Neural cell (in vitro differentiated cells): ENCODE data around the gene SCD. TPM values are rescaled to one million over a fixed set of nuclear protein-coding genes. Genes with fewer than 3 reads are reported as not detected.

Experiments used
- H2AFZ ChIP-seq: fragments of 200-600, 300-800 bp; sonication (generic), shearing (Covaris generic); 2 replicates; pipeline ENCODE4 v1.6.0; 2014; ENCODE audit warnings: low read depth, mild to moderate bottlenecking, antibody characterized with exemption, low read length, moderate library complexity
- H3F3A ChIP-seq: fragments of 200-600 bp; shearing (Covaris generic); 2 replicates; pipeline ENCODE4 v1.6.1; 2016; ENCODE audit warnings: mild to moderate bottlenecking, moderate library complexity, mixed read lengths, antibody characterized with exemption, low read length; ENCODE audit not compliant: insufficient read depth, poor library complexity, severe bottlenecking
- H3K27ac ChIP-seq: fragments of 200-600, 300-800 bp; sonication (generic), shearing (Covaris generic); 2 replicates; pipeline ENCODE4 v1.5.1; 2014; ENCODE audit warnings: mild to moderate bottlenecking, low read length, moderate library complexity
- H3K27me3 ChIP-seq: fragments of 300-800, 200-600 bp; sonication (generic), shearing (Covaris generic); 2 replicates; pipeline ENCODE4 v1.6.0; 2014; ENCODE audit warnings: mild to moderate bottlenecking, low read depth, low read length, moderate library complexity; ENCODE audit not compliant: insufficient read depth
- H3K36me3 ChIP-seq: fragments of 300-800, 200-600 bp; sonication (generic), shearing (Covaris generic); 2 replicates; pipeline ENCODE4 v1.5.1; 2014; ENCODE audit warnings: mild to moderate bottlenecking, antibody characterized with exemption, low read length, moderate library complexity; ENCODE audit not compliant: insufficient read depth
- H3K4me2 ChIP-seq: fragments of 300-800, 200-600 bp; sonication (generic), shearing (Covaris generic); 2 replicates; pipeline ENCODE4 v1.6.0; 2014; ENCODE audit warnings: mild to moderate bottlenecking, low read length
- H3K4me3 ChIP-seq: fragments of 300-800, 200-600 bp; sonication (generic), shearing (Covaris generic); 2 replicates; pipeline ENCODE4 v1.5.1; 2014; ENCODE audit warnings: mild to moderate bottlenecking, low read length, moderate library complexity
- H3K79me2 ChIP-seq: fragments of 200-600 bp; shearing (Covaris generic); replicated peaks from 2 replicates; pipeline ENCODE4 v1.6.0; 2014; ENCODE audit warnings: mild to moderate bottlenecking, low read length, moderate library complexity; ENCODE audit not compliant: insufficient read depth
- H3K9ac ChIP-seq: fragments of 300-800, 200-600 bp; sonication (generic), shearing (Covaris generic); 2 replicates; pipeline ENCODE4 v1.6.1; 2016; ENCODE audit warnings: mild to moderate bottlenecking, low read length, mixed read lengths
- H3K9me2 ChIP-seq: fragments of 200-600 bp; shearing (Covaris generic); 2 replicates; pipeline ENCODE4 v1.6.1; 2016; ENCODE audit warnings: mild to moderate bottlenecking, low read length, mixed read lengths; ENCODE audit not compliant: insufficient read depth
- H3K9me3 ChIP-seq: fragments of 200-600, 300-800 bp; sonication (generic), shearing (Covaris generic); 2 replicates; pipeline ENCODE4 v1.6.1; 2016; ENCODE audit warnings: mild to moderate bottlenecking, mixed run types, low read length, moderate library complexity, mixed read lengths
- H4K20me1 ChIP-seq: fragments of 200-600 bp; shearing (Covaris generic); 2 replicates; pipeline ENCODE4 v1.6.1; 2016; ENCODE audit warnings: mild to moderate bottlenecking, mixed run types; ENCODE audit not compliant: insufficient read depth
- CTCF ChIP-seq: fragments of 450-650 bp; IDR thresholded peaks from 2 replicates; pipeline ENCODE4 v1.5.1; 2014; ENCODE audit warnings: antibody characterized with exemption, mild to moderate bottlenecking, moderate library complexity; ENCODE audit not compliant: poor library complexity, severe bottlenecking
- EP300 ChIP-seq: fragments of 450-650 bp; conservative IDR thresholded peaks from 2 replicates; pipeline ENCODE4 v1.6.1; 2014; ENCODE audit warnings: antibody characterized with exemption, mild to moderate bottlenecking, moderate library complexity; ENCODE audit not compliant: poor library complexity, severe bottlenecking
- EZH2 ChIP-seq: fragments of 200-600, 300-800 bp; shearing (Covaris generic), sonication (generic); IDR thresholded peaks from 2 replicates; pipeline ENCODE4 v1.6.1; 2014; ENCODE audit warnings: antibody characterized with exemption, low read length, borderline replicate concordance, mild to moderate bottlenecking; ENCODE audit not compliant: insufficient read depth, poor library complexity, severe bottlenecking
- MXI1 ChIP-seq: fragments of 450-650 bp; conservative IDR thresholded peaks from 2 replicates; pipeline ENCODE4 v1.6.1; 2014; ENCODE audit warnings: antibody characterized with exemption, mild to moderate bottlenecking; ENCODE audit not compliant: poor library complexity, severe bottlenecking
- POLR2AphosphoS5 ChIP-seq: IDR thresholded peaks from 2 replicates; pipeline ENCODE4 v1.6.1; 2012
- RAD21 ChIP-seq: fragments of 450-650 bp; conservative IDR thresholded peaks from 2 replicates; pipeline ENCODE4 v1.6.1; 2014; ENCODE audit warnings: antibody characterized with exemption, mild to moderate bottlenecking, moderate library complexity
- REST ChIP-seq: IDR thresholded peaks from 2 replicates; pipeline ENCODE4 v1.6.1; 2012; ENCODE audit warnings: borderline replicate concordance
- SMC3 ChIP-seq: fragments of 450-650 bp; conservative IDR thresholded peaks from 2 replicates; pipeline ENCODE4 v1.6.1; 2014; ENCODE audit warnings: antibody characterized with exemption, mild to moderate bottlenecking, moderate library complexity; ENCODE audit not compliant: poor library complexity
- TAF1 ChIP-seq: IDR thresholded peaks from 2 replicates; pipeline ENCODE4 v1.6.1; 2012; ENCODE audit warnings: low read depth
- polyA plus RNA-seq: library from polyadenylated mRNA; depleted of rRNA; stranded (reverse); fragments of >200 nt; gene quantifications from 2 replicates; pipeline ENCODE4 v1.2.3, GENCODE V29; 2014

SCD gene
- polyA plus RNA-seq, 1 donor from 2014 or later: 82.9 TPM

- TF ChIP-seq MXI1 (no peak), EZH2 (no peak), SMC3 (no peak), CTCF (no peak), POLR2AphosphoS5 (no peak), TAF1 (no peak)
- H3F3A ChIP-seq: no peaks in the 10 kb centered on the region
- no peak overlapping the region for H3K9ac ChIP-seq
- no peaks in the 10 kb centered on the region for H3K9me3 ChIP-seq
- H3K27me3 ChIP-seq: no peaks in the 10 kb centered on the region
- no peak overlapping the region for H3K4me3 ChIP-seq
- no peaks in the 10 kb centered on the region for H3K9me2 ChIP-seq
- no peaks in the 10 kb centered on the region for H4K20me1 ChIP-seq
- H3K27ac ChIP-seq: no peak overlapping the region
- no peaks in the 10 kb centered on the region for H3K36me3 ChIP-seq
- no peak overlapping the region for H3K4me2 ChIP-seq
- no peaks in the 10 kb centered on the region for H3K79me2 ChIP-seq
- no peak overlapping the region for H2AFZ ChIP-seq
Observed at GRCh38 chr10:100362570-100363496, 15.8 kb downstream of the SCD start.

DNA sequence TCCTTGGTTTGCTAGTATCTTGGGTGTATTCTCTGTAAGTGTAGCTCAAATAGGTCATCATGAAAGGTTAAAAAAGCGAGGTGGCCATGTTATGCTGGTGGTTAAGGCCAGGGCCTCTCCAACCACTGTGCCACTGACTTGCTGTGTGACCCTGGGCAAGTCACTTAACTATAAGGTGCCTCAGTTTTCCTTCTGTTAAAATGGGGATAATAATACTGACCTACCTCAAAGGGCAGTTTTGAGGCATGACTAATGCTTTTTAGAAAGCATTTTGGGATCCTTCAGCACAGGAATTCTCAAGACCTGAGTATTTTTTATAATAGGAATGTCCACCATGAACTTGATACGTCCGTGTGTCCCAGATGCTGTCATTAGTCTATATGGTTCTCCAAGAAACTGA, 17.1 kb downstream of the SCD start:
- TF ChIP-seq EZH2: no peak
- no peak for TF ChIP-seq SMC3
- TF ChIP-seq POLR2AphosphoS5: no peak
- no peak for TF ChIP-seq REST
- no peak for TF ChIP-seq EP300
- no peak for TF ChIP-seq MXI1
- TF ChIP-seq RAD21: no peak
- no peak for TF ChIP-seq CTCF
- TF ChIP-seq TAF1: no peak
- no peak overlapping the region for H3K9ac ChIP-seq
- no peak overlapping the region for H2AFZ ChIP-seq
- H3K79me2 ChIP-seq: no peaks in the 10 kb centered on the region
- H3K27ac ChIP-seq: no peak overlapping the region
- H3F3A ChIP-seq: no peaks in the 10 kb centered on the region
- no peak overlapping the region for H3K4me3 ChIP-seq
- no peaks in the 10 kb centered on the region for H3K9me2 ChIP-seq
- no peaks in the 10 kb centered on the region for H3K36me3 ChIP-seq
- H4K20me1 ChIP-seq: no peaks in the 10 kb centered on the region
- H3K4me2 ChIP-seq: no peak overlapping the region
- no peaks in the 10 kb centered on the region for H3K27me3 ChIP-seq
- H3K9me3 ChIP-seq: no peaks in the 10 kb centered on the region
